WERI-Rb-1 (cell line): ENCODE results near the gene RIMS1.

Source experiments
- DNase-seq: peaks from one replicate; pipeline ENCODE4 v3.0.0-alpha.2; 2020
- H3K27ac ChIP-seq: fragments of 250-450 bp; sonication (Bioruptor Pico); 2 replicates; pipeline ENCODE4 v1.5.1; 2020; ENCODE audit warnings: mild to moderate bottlenecking, moderate library complexity
- H3K27me3 ChIP-seq: fragments of 250-450 bp; sonication (Bioruptor Pico); 2 replicates; pipeline ENCODE4 v1.5.1; 2021; ENCODE audit warnings: mild to moderate bottlenecking, low read depth, moderate library complexity; ENCODE audit not compliant: insufficient read depth, severe bottlenecking
- H3K36me3 ChIP-seq: fragments of 250-450 bp; sonication (Bioruptor Pico); 2 replicates; pipeline ENCODE4 v1.5.1; 2020; ENCODE audit warnings: mild to moderate bottlenecking, moderate library complexity
- H3K4me3 ChIP-seq: 2 replicates; pipeline ENCODE4 v1.5.1; 2011; ENCODE audit warnings: low read depth, mild to moderate bottlenecking, control low read depth, low read length
- H3K9me3 ChIP-seq: fragments of 250-450 bp; sonication (Bioruptor Pico); 2 replicates; pipeline ENCODE4 v1.5.1; 2021; ENCODE audit warnings: mild to moderate bottlenecking, moderate library complexity; ENCODE audit not compliant: severe bottlenecking
- CTCF ChIP-seq: IDR thresholded peaks from 2 replicates; pipeline ENCODE4 v1.5.1; 2011; ENCODE audit warnings: low read depth, mild to moderate bottlenecking, control low read depth, inconsistent platforms, low read length

The RIMS1 gene

GRCh38 chr6:72422171-72422570 lies 535.8 kb downstream of the RIMS1 start:
- Histone ChIP-seq H3K36me3 (no peaks in the 10 kb centered on the region), H3K4me3 (no peak overlapping the region), H3K27ac (peak overlapping the region; percentile 95), H3K27me3 (no peaks in the 10 kb centered on the region), H3K9me3 (peaks cover 5% of the 10 kb centered on the region)
- no peak for TF ChIP-seq CTCF
- no peak for DNase-seq

GRCh38 chr6:72424476-72424875 lies 538.1 kb downstream of the RIMS1 start:
- Histone ChIP-seq H3K27me3 (no peaks in the 10 kb centered on the region), H3K27ac (peak overlapping the region; percentile 95), H3K36me3 (no peaks in the 10 kb centered on the region), H3K4me3 (no peak overlapping the region), H3K9me3 (peaks cover 5% of the 10 kb centered on the region)
- no peak for DNase-seq
- no peak for TF ChIP-seq CTCF

- Histone ChIP-seq H3K27ac (peak overlapping the region; percentile 95), H3K4me3 (no peak overlapping the region), H3K9me3 (peaks cover 5% of the 10 kb centered on the region), H3K36me3 (no peaks in the 10 kb centered on the region), H3K27me3 (no peaks in the 10 kb centered on the region)
- no peak for TF ChIP-seq CTCF
- no peak for DNase-seq
These were observed 538.8 kb downstream of the RIMS1 start for GRCh38 chr6:72425003-72425681.

- Histone ChIP-seq H3K27ac (no peak overlapping the region), H3K9me3 (no peaks in the 10 kb centered on the region), H3K4me3 (no peak overlapping the region), H3K36me3 (no peaks in the 10 kb centered on the region), H3K27me3 (no peaks in the 10 kb centered on the region)
- no peak for TF ChIP-seq CTCF
- no peak for DNase-seq
These were observed 554.3 kb downstream of the RIMS1 start for GRCh38 chr6:72440611-72441010.

- DNase-seq, result no peak
- no peak overlapping the region for H3K4me3 ChIP-seq
These were observed 560.1 kb downstream of the RIMS1 start for GRCh38 chr6:72446430-72446829.

More at GRCh38 chr6:72446430-72446829, 560.1 kb downstream of the RIMS1 start:
- no peaks in the 10 kb centered on the region for H3K9me3 ChIP-seq
- no peak overlapping the region for H3K27ac ChIP-seq
- H3K36me3 ChIP-seq, result no peaks in the 10 kb centered on the region
- no peaks in the 10 kb centered on the region for H3K27me3 ChIP-seq
- TF ChIP-seq CTCF, result no peak
